K562 (cell line): ENCODE measurements around the gene KCND1. TPM values are rescaled to one million over a fixed set of nuclear protein-coding genes. Genes with fewer than 3 reads are reported as not detected.

Experiments used
- ASH1L ChIP-seq: fragments of 450-650 bp; IDR thresholded peaks from 2 replicates; pipeline ENCODE4 v1.6.1; 2018; ENCODE audit warnings: borderline replicate concordance, mild to moderate bottlenecking, low read depth; ENCODE audit not compliant: partially characterized antibody
- KDM4B ChIP-seq, 2 experiments: fragments of 450-650 bp in 1 of 2; sonication (generic) in 1 of 2; IDR thresholded peaks; 2 replicates each; pipeline ENCODE4 v1.6.1; 2016 to 2017; ENCODE audit warnings: borderline replicate concordance in 2 of 2, antibody characterized with exemption in 1 of 2, low read depth in 1 of 2, mild to moderate bottlenecking in 1 of 2
- TCF3 ChIP-seq: sonication (generic); formaldehyde crosslinking; IDR thresholded peaks from 2 replicates; pipeline ENCODE4 v1.4.0; 2020; ENCODE audit warnings: mild to moderate bottlenecking, missing genetic modification reagents
- polyA plus RNA-seq, 8 experiments: library from polyadenylated mRNA; depleted of rRNA in 4 of 8; stranded (reverse) in 5 of 8; unstranded in 3 of 8; fragments of >200 nt; fragmentation: Nextera tagmentation in 2 of 8; fragmentation: Illumina TruSeq in 1 of 8; extraction: Ambion mirVana in 2 of 8; extraction: Trizol in 1 of 8; gene quantifications; 2 replicates each; pipeline versions ENCODE4 v1.2.1 to v1.2.3, GENCODE V29; 2011 to 2014; ENCODE audit warnings: inconsistent platforms in 1 of 8, missing spikeins in 1 of 8
- total RNA-seq, 7 experiments: library from RNA; depleted of rRNA in 6 of 7; stranded (reverse); fragments of >200 nt in 6 of 7; fragmentation: Illumina TruSeq in 2 of 7; extraction: Trizol in 2 of 7; gene quantifications; 2 replicates each; pipeline versions ENCODE4 v1.2.1 to v1.2.3, GENCODE V29; 2011 to 2021; ENCODE audit warnings: low replicate concordance in 1 of 7
- TF ChIP-seq, protein P1 (sequence below), 2 experiments: fragments of 450-650 bp; formaldehyde crosslinking in 1 of 2; IDR thresholded peaks; 2 replicates each; pipeline versions ENCODE4 v1.4.0 to v1.6.1; 2014 to 2020; ENCODE audit warnings: mild to moderate bottlenecking in 2 of 2, borderline replicate concordance in 1 of 2, low read depth in 1 of 2
- TF ChIP-seq, protein P2 (sequence below): fragments of 450-650 bp; formaldehyde crosslinking; IDR thresholded peaks from 2 replicates; pipeline ENCODE4 v1.4.0; 2020; ENCODE audit warnings: mild to moderate bottlenecking, mixed read lengths
- TF ChIP-seq, protein P3 (sequence below), 2 experiments: fragments of 450-650 bp in 1 of 2; sonication (generic) in 1 of 2; formaldehyde crosslinking; conservative IDR thresholded peaks; 2 replicates each; pipeline versions ENCODE4 v1.4.0 to v1.8.1; 2020 to 2022; ENCODE audit warnings: mild to moderate bottlenecking in 1 of 2, missing genetic modification reagents in 1 of 2
- TF ChIP-seq, protein P4 (sequence below): sonication (generic); formaldehyde crosslinking; IDR thresholded peaks from 2 replicates; pipeline ENCODE4 v1.9.0; 2022; ENCODE audit warnings: mild to moderate bottlenecking, missing genetic modification reagents
- TF ChIP-seq, protein P5 (sequence below), 3 experiments: IDR thresholded peaks in 2 of 3; conservative IDR thresholded peaks in 1 of 3; 2 replicates each; pipeline ENCODE4 v1.5.1; 2011 to 2012; ENCODE audit warnings: low read length in 3 of 3, mild to moderate bottlenecking in 3 of 3, control low read depth in 2 of 3, improper control_type of control experiment in 1 of 3, inconsistent platforms in 1 of 3, low read depth in 1 of 3, mixed read lengths in 1 of 3, moderate library complexity in 1 of 3; ENCODE audit not compliant: insufficient read depth in 2 of 3

The KCND1 gene
- total and polyA plus RNA-seq, 9 of the 15 experiments (the other 6 are each of a cell fraction or from before 2014, with no cell fraction given): 0.06 to 0.83 (median 0.39) TPM; not detected in 1

DNA sequence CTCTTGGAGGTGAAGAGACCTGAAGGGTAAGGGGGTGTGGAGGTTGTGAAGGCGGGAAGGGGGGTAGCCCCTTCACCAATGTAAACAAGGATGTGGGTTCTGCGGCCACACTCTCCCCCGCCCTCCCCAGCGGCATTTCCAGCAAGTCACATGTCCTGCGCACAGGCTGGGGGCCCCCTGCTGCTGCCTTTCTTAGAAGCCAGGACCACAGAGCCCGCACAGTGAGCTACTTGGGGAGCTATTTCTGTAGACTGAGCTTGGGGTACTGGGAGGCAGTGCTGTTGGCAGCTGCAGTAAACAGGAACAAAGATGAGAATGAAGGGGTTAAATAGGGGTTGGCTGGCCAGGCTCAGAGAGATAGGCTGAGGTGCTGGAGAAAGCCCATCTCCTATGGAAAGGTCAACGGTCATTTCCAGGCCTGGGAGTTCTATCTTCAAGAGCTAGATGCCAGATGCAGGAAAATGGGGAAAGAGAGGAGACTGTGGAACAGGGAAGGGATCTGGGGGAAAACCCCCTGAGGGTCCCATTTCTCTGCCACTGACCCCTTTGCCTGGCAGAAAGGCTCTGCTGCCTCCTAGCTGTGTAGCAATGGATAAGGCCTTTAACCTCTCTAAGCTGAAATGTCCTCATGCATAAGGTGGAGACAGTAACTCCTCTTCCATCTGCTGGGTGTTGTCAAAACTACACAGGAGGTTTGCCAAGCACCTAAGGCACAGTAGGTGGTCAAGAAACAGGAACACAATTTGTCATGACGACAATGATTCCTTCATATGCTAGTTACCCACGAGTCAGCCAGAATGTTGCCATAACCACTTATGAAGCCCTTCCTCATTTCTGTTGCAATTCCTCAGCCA is 34.4 kb downstream of the KCND1 start (continued):
- TF ChIP-seq, protein P1, sequence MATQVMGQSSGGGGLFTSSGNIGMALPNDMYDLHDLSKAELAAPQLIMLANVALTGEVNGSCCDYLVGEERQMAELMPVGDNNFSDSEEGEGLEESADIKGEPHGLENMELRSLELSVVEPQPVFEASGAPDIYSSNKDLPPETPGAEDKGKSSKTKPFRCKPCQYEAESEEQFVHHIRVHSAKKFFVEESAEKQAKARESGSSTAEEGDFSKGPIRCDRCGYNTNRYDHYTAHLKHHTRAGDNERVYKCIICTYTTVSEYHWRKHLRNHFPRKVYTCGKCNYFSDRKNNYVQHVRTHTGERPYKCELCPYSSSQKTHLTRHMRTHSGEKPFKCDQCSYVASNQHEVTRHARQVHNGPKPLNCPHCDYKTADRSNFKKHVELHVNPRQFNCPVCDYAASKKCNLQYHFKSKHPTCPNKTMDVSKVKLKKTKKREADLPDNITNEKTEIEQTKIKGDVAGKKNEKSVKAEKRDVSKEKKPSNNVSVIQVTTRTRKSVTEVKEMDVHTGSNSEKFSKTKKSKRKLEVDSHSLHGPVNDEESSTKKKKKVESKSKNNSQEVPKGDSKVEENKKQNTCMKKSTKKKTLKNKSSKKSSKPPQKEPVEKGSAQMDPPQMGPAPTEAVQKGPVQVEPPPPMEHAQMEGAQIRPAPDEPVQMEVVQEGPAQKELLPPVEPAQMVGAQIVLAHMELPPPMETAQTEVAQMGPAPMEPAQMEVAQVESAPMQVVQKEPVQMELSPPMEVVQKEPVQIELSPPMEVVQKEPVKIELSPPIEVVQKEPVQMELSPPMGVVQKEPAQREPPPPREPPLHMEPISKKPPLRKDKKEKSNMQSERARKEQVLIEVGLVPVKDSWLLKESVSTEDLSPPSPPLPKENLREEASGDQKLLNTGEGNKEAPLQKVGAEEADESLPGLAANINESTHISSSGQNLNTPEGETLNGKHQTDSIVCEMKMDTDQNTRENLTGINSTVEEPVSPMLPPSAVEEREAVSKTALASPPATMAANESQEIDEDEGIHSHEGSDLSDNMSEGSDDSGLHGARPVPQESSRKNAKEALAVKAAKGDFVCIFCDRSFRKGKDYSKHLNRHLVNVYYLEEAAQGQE (IDR thresholded peaks at IDR 0.05; ENCODE audit: borderline replicate concordance): peak; percentile 34; the same call in 1 of the 2 replicates
- TF ChIP-seq, protein P1 (CRISPR knock-in tag; IDR thresholded peaks at IDR 0.05; ENCODE audit: low read depth): no peak
- TF ChIP-seq KDM4B (IDR thresholded peaks at IDR 0.05; ENCODE audit: borderline replicate concordance in 2 of 2, low read depth in 1 of 2) (peak in 1 of 2 experiments; percentile 82; a peak in 1 of 4 replicates), TCF3 (CRISPR knock-in tag) (peak; percentile 76), ASH1L (no peak)
- TF ChIP-seq, protein P2, sequence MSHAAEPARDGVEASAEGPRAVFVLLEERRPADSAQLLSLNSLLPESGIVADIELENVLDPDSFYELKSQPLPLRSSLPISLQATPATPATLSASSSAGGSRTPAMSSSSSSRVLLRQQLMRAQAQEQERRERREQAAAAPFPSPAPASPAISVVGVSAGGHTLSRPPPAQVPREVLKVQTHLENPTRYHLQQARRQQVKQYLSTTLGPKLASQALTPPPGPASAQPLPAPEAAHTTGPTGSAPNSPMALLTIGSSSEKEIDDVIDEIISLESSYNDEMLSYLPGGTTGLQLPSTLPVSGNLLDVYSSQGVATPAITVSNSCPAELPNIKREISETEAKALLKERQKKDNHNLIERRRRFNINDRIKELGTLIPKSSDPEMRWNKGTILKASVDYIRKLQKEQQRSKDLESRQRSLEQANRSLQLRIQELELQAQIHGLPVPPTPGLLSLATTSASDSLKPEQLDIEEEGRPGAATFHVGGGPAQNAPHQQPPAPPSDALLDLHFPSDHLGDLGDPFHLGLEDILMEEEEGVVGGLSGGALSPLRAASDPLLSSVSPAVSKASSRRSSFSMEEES (CRISPR knock-in tag): peak; percentile 24
- TF ChIP-seq, protein P3, sequence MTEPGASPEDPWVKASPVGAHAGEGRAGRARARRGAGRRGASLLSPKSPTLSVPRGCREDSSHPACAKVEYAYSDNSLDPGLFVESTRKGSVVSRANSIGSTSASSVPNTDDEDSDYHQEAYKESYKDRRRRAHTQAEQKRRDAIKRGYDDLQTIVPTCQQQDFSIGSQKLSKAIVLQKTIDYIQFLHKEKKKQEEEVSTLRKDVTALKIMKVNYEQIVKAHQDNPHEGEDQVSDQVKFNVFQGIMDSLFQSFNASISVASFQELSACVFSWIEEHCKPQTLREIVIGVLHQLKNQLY (CRISPR knock-in tag; conservative IDR thresholded peaks at IDR 0.05): no peak
- TF ChIP-seq, protein P4, sequence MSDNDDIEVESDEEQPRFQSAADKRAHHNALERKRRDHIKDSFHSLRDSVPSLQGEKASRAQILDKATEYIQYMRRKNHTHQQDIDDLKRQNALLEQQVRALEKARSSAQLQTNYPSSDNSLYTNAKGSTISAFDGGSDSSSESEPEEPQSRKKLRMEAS: peak; percentile 69; the same call in 1 of the 2 replicates
- TF ChIP-seq, protein P5, sequence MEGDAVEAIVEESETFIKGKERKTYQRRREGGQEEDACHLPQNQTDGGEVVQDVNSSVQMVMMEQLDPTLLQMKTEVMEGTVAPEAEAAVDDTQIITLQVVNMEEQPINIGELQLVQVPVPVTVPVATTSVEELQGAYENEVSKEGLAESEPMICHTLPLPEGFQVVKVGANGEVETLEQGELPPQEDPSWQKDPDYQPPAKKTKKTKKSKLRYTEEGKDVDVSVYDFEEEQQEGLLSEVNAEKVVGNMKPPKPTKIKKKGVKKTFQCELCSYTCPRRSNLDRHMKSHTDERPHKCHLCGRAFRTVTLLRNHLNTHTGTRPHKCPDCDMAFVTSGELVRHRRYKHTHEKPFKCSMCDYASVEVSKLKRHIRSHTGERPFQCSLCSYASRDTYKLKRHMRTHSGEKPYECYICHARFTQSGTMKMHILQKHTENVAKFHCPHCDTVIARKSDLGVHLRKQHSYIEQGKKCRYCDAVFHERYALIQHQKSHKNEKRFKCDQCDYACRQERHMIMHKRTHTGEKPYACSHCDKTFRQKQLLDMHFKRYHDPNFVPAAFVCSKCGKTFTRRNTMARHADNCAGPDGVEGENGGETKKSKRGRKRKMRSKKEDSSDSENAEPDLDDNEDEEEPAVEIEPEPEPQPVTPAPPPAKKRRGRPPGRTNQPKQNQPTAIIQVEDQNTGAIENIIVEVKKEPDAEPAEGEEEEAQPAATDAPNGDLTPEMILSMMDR (IDR thresholded peaks at IDR 0.05 in 2 of 3, conservative IDR thresholded peaks at IDR 0.05 in 1 of 3; ENCODE audit: insufficient read depth in 2 of 3, low read depth in 1 of 3, low read length in 3 of 3): peak; percentile 55 to 74 (median 63)
